Chondrocyte (in vitro differentiated cells): ENCODE measurements around the gene CARNS1. TPM values are rescaled to one million over a fixed set of nuclear protein-coding genes. Genes with fewer than 3 reads are reported as not detected.
A peak's percentile ranks its signal among the peaks of the same experiment; 100 is the strongest.

ENCODE experiments used
- DNase-seq: peaks from one replicate; pipeline ENCODE4 v3.0.0; 2021; ENCODE audit warnings: mixed read lengths, low spot score
- H3K27ac Mint-ChIP-seq: one replicate; pipeline ENCODE4 v1.8.0; 2021; ENCODE audit warnings: mild to moderate bottlenecking, moderate library complexity, mixed read lengths; ENCODE audit not compliant: unreplicated experiment
- H3K27me3 Mint-ChIP-seq: 2 replicates; pipeline ENCODE4 v1.8.0; 2021; ENCODE audit warnings: low read depth, mixed read lengths
- H3K36me3 Mint-ChIP-seq: 2 replicates; pipeline ENCODE4 v1.8.0; 2021; ENCODE audit warnings: low read depth, mixed read lengths
- H3K4me1 Mint-ChIP-seq: 2 replicates; pipeline ENCODE4 v1.8.0; 2021; ENCODE audit warnings: low read depth, mild to moderate bottlenecking, mixed read lengths
- H3K4me3 Mint-ChIP-seq: one replicate; pipeline ENCODE4 v1.8.0; 2021; ENCODE audit warnings: mild to moderate bottlenecking, moderate library complexity, mixed read lengths; ENCODE audit not compliant: unreplicated experiment
- H3K9me3 Mint-ChIP-seq: 2 replicates; pipeline ENCODE4 v1.8.0; 2021; ENCODE audit warnings: low read depth, mixed read lengths
- total RNA-seq: library from RNA; stranded (reverse); gene quantifications from 3 replicates; pipeline ENCODE4 v1.2.1, GENCODE V29; 2021
- TF ChIP-seq, protein P1 (sequence below): fragments of 200-600 bp; sonication (generic); IDR thresholded peaks from 2 replicates; pipeline ENCODE4 v1.5.0; 2021; ENCODE audit warnings: antibody characterized with exemption, mild to moderate bottlenecking, moderate library complexity

CARNS1 gene
- total RNA-seq, 1 donor from 2014 or later = 1.8 TPM

- TF ChIP-seq, protein P1, sequence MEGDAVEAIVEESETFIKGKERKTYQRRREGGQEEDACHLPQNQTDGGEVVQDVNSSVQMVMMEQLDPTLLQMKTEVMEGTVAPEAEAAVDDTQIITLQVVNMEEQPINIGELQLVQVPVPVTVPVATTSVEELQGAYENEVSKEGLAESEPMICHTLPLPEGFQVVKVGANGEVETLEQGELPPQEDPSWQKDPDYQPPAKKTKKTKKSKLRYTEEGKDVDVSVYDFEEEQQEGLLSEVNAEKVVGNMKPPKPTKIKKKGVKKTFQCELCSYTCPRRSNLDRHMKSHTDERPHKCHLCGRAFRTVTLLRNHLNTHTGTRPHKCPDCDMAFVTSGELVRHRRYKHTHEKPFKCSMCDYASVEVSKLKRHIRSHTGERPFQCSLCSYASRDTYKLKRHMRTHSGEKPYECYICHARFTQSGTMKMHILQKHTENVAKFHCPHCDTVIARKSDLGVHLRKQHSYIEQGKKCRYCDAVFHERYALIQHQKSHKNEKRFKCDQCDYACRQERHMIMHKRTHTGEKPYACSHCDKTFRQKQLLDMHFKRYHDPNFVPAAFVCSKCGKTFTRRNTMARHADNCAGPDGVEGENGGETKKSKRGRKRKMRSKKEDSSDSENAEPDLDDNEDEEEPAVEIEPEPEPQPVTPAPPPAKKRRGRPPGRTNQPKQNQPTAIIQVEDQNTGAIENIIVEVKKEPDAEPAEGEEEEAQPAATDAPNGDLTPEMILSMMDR = no peak
- Mint-ChIP-seq H3K27ac (no peak overlapping the region), H3K4me3 (no peak overlapping the region), H3K9me3 (no peaks in the 10 kb centered on the region), H3K4me1 (no peaks in the 10 kb centered on the region), H3K27me3 (peaks cover under 1% of the 10 kb centered on the region), H3K36me3 (no peaks in the 10 kb centered on the region)
- peak; percentile 78 for DNase-seq
These were observed 36.1 kb downstream of the CARNS1 start for GRCh38 chr11:67451658-67451976.

- Mint-ChIP-seq H3K4me1 (no peaks in the 10 kb centered on the region), H3K27ac (no peak within 1 kb of the TSS), H3K9me3 (no peaks in the 10 kb centered on the region), H3K36me3 (no peaks in the 10 kb centered on the region), H3K4me3 (no peak within 1 kb of the TSS), H3K27me3 (peaks cover 1% of the 10 kb centered on the region)
- DNase-seq = peak; percentile 88
- TF ChIP-seq, protein P1 = no peak
These were observed 36.9 kb downstream of the CARNS1 start, which contains the start of gene GPR152 for GRCh38 chr11:67452141-67452952. TSS of gene GPR152 (minus strand) at chr11:67452729. CDS start at chr11:67452724, 5 bp downstream.

DNA sequence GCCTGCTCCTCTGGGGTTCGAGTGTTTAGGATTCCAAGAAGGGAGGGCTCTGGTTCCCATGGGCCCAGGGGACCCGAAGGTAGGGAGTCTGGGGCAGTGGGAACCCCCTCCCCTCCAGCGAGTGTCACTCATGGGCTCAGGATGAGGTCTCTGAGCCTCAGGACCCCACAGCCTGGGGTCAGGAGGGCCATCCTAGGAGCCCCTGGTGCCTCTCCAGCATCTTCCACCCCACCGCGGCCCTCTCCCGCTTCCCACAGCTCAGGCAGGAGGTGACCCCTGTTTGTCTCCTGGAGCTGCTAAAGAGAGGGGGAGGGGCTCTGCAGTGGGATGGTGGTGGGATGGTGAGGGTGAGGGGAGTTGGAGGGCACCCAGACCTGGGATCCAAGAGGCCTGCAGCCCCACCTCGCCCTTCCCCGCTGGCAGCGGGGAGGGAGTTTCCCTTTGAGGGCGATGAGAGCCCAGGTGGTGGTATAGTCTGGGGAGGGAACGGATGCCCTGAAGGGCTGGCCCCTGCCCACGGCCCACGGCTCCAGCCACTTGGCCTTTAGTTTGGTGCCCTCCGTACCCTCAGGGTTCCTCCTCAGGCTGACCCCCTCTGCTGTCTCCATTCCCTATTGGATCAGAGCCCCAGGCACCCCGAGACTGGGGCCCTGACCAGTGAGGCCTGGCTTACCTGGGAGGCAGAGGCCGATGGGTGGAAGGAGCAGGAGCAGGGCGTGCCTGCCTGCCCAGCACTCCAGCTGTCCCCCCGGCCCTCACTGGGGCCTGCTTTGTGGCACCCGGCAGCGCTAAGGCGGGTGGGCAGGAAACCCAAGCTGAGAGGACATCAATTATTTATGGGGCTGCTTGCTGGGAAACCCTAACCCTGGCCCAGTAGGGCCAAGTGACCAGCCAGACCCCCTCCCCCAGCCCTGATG, 38.6 kb downstream of the CARNS1 start:
- Mint-ChIP-seq H3K36me3 (no peaks in the 10 kb centered on the region), H3K9me3 (no peaks in the 10 kb centered on the region), H3K4me1 (no peaks in the 10 kb centered on the region), H3K27ac (no peak overlapping the region), H3K27me3 (peaks cover 1% of the 10 kb centered on the region), H3K4me3 (no peak overlapping the region)
- no peak for DNase-seq
- TF ChIP-seq, protein P1 = no peak

DNA sequence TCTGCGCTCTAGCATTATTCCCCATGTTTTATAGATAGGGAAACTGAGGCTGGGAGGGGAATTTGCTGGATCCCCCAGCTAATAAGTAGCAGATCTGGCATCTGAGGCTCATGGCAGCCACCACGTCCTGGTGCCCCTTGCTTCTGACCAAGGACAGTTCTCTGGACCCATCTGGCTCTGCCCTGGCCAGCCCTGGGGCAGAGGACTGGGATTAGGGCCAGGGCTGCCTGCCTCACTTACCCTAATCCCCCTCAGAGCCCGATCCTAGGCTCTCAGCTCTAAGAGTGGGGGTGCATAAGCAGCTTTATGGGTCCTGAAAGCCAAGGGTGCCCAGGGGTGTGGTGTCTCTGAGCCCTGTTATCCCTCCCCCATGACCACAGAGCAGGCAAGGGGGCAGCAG, 39.6 kb downstream of the CARNS1 start, which contains the start of gene CABP4:
CABP4 (plus strand) TSS at position 301 of the 400 bp plus-strand sequence; CDS start at position 371, 70 bp downstream.
- no peaks in the 10 kb centered on the region for H3K36me3 Mint-ChIP-seq
- TF ChIP-seq, protein P1 = no peak
- no peak within 1 kb of the TSS for H3K4me3 Mint-ChIP-seq
- DNase-seq = no peak
- H3K9me3 Mint-ChIP-seq = no peaks in the 10 kb centered on the region
- H3K4me1 Mint-ChIP-seq = no peaks in the 10 kb centered on the region
- peaks cover 1% of the 10 kb centered on the region for H3K27me3 Mint-ChIP-seq
- no peak within 1 kb of the TSS for H3K27ac Mint-ChIP-seq

DNA sequence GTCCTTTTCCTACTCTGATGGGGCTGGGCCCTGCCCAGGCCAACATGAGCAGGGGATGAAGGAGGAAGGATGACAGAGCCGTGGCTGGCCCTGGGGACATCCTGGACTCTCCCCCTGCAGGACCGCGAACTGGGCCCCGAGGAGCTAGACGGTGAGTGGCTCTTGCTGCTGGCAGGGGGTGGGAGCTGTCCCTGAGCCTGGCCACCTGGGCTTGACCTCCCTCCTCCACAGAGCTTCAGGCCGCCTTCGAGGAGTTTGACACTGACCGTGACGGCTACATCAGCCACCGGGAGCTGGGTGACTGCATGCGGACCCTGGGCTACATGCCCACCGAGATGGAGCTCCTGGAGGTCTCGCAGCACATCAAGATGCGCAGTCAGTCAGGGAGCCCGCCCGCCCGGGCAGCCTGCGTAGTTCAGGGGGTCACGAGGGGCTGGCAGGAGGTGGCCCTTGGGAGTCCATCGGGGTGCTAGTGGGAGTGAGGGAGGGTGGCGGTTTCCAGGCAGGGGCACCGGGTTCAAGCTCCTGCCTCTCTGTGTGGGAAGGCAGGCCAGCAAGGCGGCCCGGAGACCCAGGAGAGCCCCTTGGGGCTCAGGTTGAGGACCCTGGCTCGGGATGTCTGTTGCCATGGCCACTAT, 40.7 kb downstream of the CARNS1 start:
- Mint-ChIP-seq H3K27me3 (peaks cover 1% of the 10 kb centered on the region), H3K9me3 (no peaks in the 10 kb centered on the region), H3K36me3 (no peaks in the 10 kb centered on the region), H3K4me1 (no peaks in the 10 kb centered on the region), H3K4me3 (no peak overlapping the region), H3K27ac (no peak overlapping the region)
- DNase-seq = peak; percentile 90
- TF ChIP-seq, protein P1 = no peak
